Choroid plexus epithelial cell (primary cell): ENCODE data around the gene RAB11A.

Source experiments
- DNase-seq: peaks from one replicate; pipeline ENCODE4 v3.0.0-alpha.2; 2010; ENCODE audit warnings: low read depth
- H3K4me3 ChIP-seq: 2 replicates; pipeline ENCODE4 v1.5.1; 2011; ENCODE audit warnings: low read depth, mild to moderate bottlenecking, control low read depth, low read length, moderate library complexity
- CTCF ChIP-seq: conservative IDR thresholded peaks from 2 replicates; pipeline ENCODE4 v1.5.1; 2011; ENCODE audit warnings: low read depth, mild to moderate bottlenecking, control low read depth, inconsistent platforms, low read length, moderate library complexity

RAB11A gene

GRCh38 chr15:65920825-65921309, 51.6 kb downstream of the RAB11A start:
- TF ChIP-seq CTCF: no peak
- no peak for DNase-seq

GRCh38 chr15:65921780-65922179, 52.5 kb downstream of the RAB11A start:
- no peak overlapping the region for H3K4me3 ChIP-seq
- no peak for DNase-seq
- TF ChIP-seq CTCF: no peak

More at GRCh38 chr15:65920825-65921309, 51.6 kb downstream of the RAB11A start:
- H3K4me3 ChIP-seq: no peak overlapping the region

- no peak for TF ChIP-seq CTCF
- no peak for DNase-seq
- H3K4me3 ChIP-seq: no peak overlapping the region
Observed at GRCh38 chr15:65922621-65923020, 53.3 kb downstream of the RAB11A start.

GRCh38 chr15:65923264-65923663, 54.0 kb downstream of the RAB11A start:
- no peak overlapping the region for H3K4me3 ChIP-seq
- TF ChIP-seq CTCF: no peak
- no peak for DNase-seq

GRCh38 chr15:65924004-65924403, 54.7 kb downstream of the RAB11A start:
- no peak overlapping the region for H3K4me3 ChIP-seq
- no peak for TF ChIP-seq CTCF
- no peak for DNase-seq

- DNase-seq: no peak
- no peak for TF ChIP-seq CTCF
- no peak overlapping the region for H3K4me3 ChIP-seq
Observed at GRCh38 chr15:65925338-65925737, 56.0 kb downstream of the RAB11A start.

- TF ChIP-seq CTCF: no peak
- H3K4me3 ChIP-seq: no peak overlapping the region
- no peak for DNase-seq
Observed at GRCh38 chr15:65926459-65926858, 57.2 kb downstream of the RAB11A start.
